HG03469 (cell line): ENCODE measurements around the gene ZNF740.

ENCODE experiments used
- ATAC-seq: cut with Tn5 transposase; IDR thresholded peaks from one replicate; pipeline ENCODE4 v1.9.1; 2021; ENCODE audit warnings: mild to moderate bottlenecking, moderate library complexity, moderate number of reproducible peaks; ENCODE audit not compliant: unreplicated experiment

The ZNF740 gene

GRCh38 chr12:53225635-53226424 lies 45.3 kb downstream of the ZNF740 start:
- ATAC-seq, result no peak

GRCh38 chr12:53226815-53227214 lies 46.3 kb downstream of the ZNF740 start:
- no peak for ATAC-seq

GRCh38 chr12:53227341-53227740 lies 46.8 kb downstream of the ZNF740 start:
- no peak for ATAC-seq

- ATAC-seq, result no peak
Measured at GRCh38 chr12:53227836-53228235, 47.3 kb downstream of the ZNF740 start.

DNA sequence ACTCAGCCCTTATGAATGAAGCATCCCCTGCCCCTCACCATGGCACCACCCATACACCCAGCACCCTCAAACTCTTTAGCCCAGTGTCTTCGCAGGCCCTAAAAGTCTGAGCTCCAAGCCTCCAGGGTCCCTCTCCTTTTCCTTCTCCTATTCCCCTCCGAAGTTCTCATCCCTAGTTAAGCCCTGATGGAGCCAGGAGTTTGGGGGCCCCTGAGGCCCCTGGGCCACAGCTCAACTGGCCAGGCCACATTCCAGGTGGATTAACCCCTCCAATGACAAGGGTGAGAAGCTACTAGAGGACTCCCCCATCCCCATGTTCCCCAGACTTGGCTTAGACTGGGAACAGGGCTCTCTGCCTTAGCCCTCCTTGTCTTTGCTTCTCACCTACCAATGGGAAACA lies 48.9 kb downstream of the ZNF740 start:
- ATAC-seq, result no peak

- ATAC-seq, result no peak
Measured at GRCh38 chr12:53230108-53230845, 49.8 kb downstream of the ZNF740 start.

DNA sequence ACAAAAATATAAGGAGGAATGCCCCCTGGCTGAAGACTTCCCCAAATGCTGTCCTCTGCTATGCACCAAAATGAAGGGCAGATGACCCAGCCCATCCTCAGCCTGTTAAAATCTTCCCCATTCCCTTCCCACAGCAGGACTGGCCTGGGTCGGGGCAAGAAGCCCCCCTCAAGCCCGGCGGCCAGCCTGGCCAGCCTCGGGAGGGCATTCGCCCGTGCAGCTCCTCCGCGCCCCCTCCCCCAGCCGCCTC lies 51.1 kb downstream of the ZNF740 start:
- no peak for ATAC-seq

DNA sequence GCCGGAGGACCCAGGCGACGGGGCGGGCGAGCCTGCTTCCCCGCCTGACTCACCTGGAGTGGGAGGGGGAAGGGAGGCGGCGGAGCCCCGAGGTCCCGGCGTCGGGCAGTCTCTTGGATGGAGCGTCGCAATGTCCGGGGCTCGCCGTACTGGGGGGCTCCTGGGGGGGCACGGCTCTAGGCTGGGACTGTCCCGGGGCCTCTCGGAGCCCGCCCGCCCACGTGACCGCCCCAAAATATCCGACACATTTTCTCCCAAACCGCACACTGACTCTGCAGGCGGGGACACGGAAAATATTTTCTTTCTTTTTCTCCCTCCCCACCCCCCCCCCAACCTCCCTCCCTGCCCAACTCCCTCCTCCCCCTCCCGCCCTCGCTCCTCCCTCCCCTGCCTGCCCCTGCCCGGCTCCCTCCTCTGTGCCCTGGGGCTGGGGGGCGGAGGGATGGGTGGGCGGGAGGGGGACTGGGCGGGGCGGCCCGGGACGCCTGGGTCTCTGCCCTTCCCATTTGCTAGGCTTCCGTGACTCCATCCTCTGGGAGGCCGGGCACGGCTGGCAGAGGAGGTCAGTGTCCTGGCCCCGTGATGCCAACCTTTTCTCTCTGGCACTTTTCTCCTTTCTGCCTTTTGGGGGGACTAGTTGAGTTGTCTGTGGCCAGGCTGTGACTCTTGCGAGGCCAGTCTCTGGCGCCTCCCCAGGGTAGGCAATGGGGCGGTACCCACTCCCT lies 51.6 kb downstream of the ZNF740 start, which contains the start of gene RARG:
Gene RARG (minus strand): TSS at position 289 of the 725 bp plus-strand sequence. CDS start 4,664 bp downstream, outside the sequence.
- ATAC-seq, result no peak

GRCh38 chr12:53232646-53233461 lies 52.3 kb downstream of the ZNF740 start:
- ATAC-seq, result no peak

DNA sequence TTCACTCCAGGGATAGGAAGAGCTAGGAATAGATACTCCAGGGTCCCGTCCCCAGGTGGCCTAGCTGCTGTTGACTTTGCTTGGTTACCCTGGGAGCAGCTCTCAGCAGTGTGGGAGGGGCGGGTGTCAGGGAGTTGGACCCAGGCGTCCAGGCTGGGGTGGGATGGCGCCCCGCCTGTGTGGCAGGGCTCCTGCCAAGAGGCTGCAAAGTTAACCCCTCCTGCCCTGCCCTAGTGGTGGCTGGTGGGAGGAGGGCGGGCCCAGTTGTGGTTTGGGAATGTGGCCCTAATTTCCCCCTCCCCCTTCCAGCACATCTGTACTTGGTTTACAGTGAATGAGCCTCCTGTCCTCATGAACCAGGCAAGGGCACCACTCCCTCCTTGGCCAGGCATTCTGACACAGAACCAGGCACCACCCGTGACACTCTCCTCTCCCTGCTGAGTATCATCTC lies 53.2 kb downstream of the ZNF740 start:
- ATAC-seq, result no peak

DNA sequence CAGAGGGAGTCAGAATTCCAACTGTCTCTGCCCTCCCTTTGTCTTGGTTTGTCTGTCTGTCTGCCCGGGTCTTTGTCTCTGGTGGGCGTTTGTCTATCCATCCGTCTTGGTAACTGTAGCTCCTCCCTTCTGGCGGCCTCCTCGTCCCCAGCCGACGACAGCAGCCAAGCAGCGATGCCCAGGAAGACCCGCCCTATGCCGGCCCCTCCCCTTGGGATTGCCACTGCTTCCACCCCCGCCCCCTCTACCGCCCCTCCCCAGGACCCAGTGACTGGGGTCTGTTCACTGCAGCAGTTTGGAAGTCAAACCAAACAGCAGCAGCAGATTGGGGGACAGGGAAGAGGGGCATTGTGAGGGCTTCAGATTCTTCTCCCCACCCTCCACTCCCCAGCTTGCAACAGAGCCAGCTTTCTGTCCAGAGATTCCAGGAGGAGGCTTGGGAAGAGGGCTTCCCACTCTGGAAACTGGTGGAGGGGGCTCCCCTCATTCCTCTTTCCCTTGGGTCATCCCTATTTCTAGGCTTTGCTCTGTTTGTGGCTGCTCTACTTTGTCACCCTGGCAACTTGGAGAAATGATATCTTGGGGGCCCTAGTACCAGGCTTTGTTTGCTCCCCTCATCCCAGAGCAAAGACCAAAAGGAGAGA lies 53.9 kb downstream of the ZNF740 start:
- no peak for ATAC-seq

DNA sequence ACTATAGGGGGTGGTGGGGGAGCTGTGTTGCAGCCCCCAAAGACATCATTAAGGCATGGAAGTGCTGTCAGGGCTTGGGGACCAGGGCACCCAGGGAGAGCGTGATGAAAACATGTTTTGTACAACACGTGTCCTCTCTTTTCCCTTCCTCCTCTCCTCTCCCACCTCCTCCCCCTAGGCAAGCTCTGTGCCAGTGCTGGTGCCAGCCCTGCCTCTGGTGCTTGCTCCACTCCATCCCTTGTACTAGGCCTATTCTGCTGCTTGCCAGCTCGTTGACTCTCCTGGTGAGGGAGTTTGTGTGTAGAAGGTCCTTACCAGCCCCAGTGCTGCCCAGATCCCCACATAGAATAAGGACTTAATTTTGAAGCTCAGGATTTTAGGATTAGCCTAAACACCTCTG lies 54.6 kb downstream of the ZNF740 start:
- ATAC-seq, result no peak

DNA sequence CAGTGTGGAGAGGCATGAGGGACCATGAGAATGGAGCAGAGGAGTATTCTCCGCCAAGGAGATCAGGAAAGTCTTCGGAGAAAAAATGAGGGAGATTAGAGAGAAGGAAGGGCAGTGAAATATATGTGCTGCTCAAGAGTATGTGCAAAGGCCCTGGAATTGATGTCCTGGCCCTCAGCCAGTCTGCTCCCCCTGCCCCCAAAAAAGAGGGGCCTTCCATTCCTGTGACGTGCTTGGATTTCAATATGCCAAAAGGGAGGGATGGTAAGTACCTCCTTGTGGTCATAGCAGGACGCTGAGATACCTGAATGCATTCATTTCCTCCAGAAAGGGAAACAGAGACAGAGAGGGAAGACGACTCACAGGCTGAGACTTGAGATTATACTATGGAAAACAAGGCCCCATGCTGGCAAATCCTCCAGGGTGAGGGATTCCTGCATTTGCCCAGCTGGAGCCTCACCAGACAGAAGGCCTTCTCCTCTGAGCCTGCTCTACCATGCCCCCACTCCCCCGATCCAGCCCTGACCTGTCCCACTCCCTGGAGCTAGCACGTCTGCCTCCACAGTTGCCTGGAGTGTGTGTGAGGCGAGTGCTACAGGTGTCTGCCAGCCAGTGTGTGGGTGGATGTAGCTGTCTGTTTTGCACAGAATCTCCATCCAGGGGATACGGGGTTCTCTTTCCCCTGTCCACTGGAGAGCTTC lies 55.4 kb downstream of the ZNF740 start:
- no peak for ATAC-seq

DNA sequence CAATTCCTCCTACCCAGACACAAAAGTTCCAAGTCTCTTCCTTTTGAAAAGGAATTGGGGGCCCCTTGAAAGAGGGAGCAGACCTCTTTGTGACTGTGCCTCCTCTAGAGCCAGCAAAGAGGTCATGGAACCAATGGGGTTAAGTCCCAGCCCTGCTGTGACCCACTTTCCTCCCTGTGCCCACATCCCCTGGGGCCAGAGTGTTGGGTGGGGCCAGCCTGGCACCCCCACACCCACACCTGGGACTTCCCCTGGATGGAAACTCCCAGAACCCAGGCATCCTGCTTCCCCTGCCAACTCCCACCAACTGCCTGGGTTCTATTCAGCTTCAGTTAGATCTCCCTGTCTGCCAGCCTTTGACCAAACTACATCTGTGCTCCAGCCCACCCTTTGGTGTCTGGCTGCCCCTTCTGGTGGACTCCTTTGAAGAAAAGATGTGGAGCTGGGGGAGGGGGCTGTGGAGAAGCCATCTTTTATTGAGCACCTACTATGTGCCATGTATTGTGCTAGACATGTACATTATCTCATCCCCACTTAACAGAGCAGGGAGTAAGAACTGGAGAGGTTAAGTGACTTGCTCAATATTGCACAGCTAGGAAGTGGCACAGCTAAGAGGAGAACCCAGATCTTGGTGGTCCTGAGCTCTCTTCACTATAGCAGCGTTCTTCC lies 56.1 kb downstream of the ZNF740 start:
- no peak for ATAC-seq

DNA sequence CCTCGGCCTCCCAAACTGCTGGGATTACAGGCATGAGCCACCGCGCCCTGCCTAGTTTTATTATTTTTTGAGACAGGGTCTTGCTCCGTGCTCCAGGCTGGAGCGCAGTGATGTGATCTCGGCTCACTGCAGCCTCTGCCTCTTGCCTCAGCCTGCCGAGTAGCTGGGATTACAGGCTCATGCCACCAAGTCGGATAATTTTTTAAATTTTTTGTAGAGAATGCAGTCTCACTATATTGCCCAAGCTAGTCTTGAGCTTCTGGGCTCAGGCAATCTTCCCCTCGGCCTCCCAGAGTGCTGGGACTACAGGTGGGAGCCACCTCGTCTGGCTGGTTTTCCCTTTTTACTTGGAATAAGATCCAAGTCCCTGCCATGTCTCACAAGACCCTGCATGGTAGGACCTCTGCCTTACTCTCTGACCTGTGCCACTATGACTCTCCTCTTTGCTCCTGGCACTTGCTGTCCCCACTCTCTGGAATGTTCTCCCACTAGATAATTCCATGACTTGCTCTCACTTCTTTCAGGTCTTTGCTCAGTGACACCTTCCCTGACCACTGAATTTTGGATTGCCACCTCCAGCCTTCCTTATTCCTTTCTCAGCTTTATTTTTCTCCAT lies 59.2 kb downstream of the ZNF740 start:
- no peak for ATAC-seq

DNA sequence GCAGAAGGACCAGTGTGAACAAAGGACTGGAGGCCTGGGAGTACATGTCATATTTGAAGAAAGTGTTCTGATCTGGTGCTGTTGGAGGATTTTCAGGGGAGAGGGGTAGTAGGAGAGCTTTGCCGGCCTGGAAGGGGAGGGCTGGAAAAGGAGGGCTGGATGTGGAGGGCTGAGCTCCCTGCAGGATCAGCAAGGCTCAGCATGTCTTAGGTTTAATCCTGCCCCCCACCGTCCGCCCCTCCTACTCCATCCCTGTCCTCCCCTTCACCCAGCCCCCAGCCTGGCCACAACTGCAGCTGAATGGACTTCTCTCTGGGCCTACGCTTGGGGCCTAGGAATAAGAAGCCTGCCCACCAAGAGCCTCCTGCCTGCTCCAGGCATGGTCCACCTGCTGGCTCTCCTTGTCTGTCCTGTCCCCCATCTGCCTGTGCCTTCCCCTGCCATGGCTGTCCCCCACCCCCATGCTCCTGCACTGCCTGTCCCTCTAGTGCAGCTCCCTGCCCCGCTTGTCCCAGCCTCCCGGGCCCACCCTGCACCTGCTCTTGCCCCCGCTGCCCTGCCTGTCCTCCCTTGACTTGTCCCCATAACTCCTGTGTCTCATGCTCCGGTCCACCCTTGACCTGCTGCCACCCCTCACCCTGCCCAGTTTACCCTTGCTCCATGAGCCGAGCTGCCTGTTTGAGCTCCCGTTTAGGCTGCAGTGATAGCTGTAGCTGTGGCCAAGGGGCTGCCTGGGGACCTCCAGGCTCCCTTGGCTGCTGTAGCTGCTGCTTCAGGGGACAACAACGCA lies 61.3 kb downstream of the ZNF740 start:
- no peak for ATAC-seq

DNA sequence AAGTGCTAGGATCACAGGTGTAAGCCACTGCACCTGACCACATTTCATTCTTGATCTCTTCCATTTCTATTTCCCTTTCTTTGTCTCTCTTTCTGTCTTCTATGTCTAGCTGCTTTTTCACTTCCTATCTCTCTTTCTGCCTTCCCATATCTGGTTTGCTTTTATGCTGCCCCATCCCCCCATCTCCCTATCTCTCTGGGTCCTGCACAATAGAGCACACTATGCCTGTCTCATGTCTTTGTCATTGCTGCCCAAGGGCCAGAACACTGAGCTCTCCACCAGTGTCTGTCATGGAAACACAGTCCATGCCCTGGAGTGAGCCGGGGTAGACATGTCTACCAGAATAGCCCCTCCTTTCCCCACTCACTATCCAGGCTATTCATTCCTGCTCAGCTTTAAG lies 63.8 kb downstream of the ZNF740 start:
- no peak for ATAC-seq
